HL-60 (cell line): ENCODE data around the gene TNK2.

Experiments
- DNase-seq, 2 experiments: peaks; one replicate each; pipeline ENCODE4 v3.0.0-alpha.2; 2010 to 2020; ENCODE audit warnings: low read depth in 1 of 2, low spot score in 1 of 2
- H3K27ac ChIP-seq: fragments of 250-450 bp; sonication (Bioruptor Pico); replicated peaks from 2 replicates; pipeline ENCODE4 v1.5.1; 2020; ENCODE audit warnings: mild to moderate bottlenecking, moderate library complexity
- H3K27me3 ChIP-seq: fragments of 250-450 bp; sonication (Bioruptor Pico); 2 replicates; pipeline ENCODE4 v1.5.1; 2021; ENCODE audit warnings: mild to moderate bottlenecking, moderate library complexity; ENCODE audit not compliant: insufficient read depth, poor library complexity, severe bottlenecking
- H3K4me3 ChIP-seq: replicated peaks from 2 replicates; pipeline ENCODE4 v1.5.1; 2011; ENCODE audit warnings: mild to moderate bottlenecking, control low read depth, low read length; ENCODE audit not compliant: insufficient read depth
- CTCF ChIP-seq: IDR thresholded peaks from one replicate; pipeline ENCODE4 v1.5.1; 2011; ENCODE audit warnings: low read length, control low read depth, inconsistent platforms; ENCODE audit not compliant: insufficient read depth
- GABPA ChIP-seq: IDR thresholded peaks from 2 replicates; pipeline ENCODE4 v1.6.1; 2012; ENCODE audit warnings: low read depth
- POLR2AphosphoS5 ChIP-seq: IDR thresholded peaks from 2 replicates; pipeline ENCODE4 v1.6.1; 2012; ENCODE audit warnings: low read depth
- REST ChIP-seq: IDR thresholded peaks from 2 replicates; pipeline ENCODE4 v1.6.1; 2012; ENCODE audit warnings: low read depth; ENCODE audit not compliant: insufficient replicate concordance
- SPI1 ChIP-seq: IDR thresholded peaks from 2 replicates; pipeline ENCODE4 v1.6.1; 2012; ENCODE audit warnings: low read depth, mild to moderate bottlenecking, borderline replicate concordance

TNK2 gene

GRCh38 chr3:195868866-195869412 is 39.4 kb downstream of the TNK2 start:
- DNase-seq, result no peak
- Histone ChIP-seq H3K4me3 (no peak overlapping the region), H3K27ac (no peak overlapping the region), H3K27me3 (no peaks in the 10 kb centered on the region)
- TF ChIP-seq POLR2AphosphoS5 (no peak), SPI1 (no peak), GABPA (no peak), REST (no peak), CTCF (no peak)

- Histone ChIP-seq H3K27ac (no peak overlapping the region), H3K4me3 (no peak overlapping the region), H3K27me3 (no peaks in the 10 kb centered on the region)
- TF ChIP-seq CTCF (no peak), POLR2AphosphoS5 (no peak), REST (no peak), SPI1 (no peak), GABPA (no peak)
- DNase-seq, result no peak
Measured at GRCh38 chr3:195868336-195868865, 40.0 kb downstream of the TNK2 start.

- Histone ChIP-seq H3K27me3 (no peaks in the 10 kb centered on the region), H3K4me3 (no peak overlapping the region), H3K27ac (no peak overlapping the region)
- no peak for TF ChIP-seq REST
- no peak for TF ChIP-seq GABPA
- TF ChIP-seq SPI1, result no peak
- no peak for TF ChIP-seq CTCF
- no peak for TF ChIP-seq POLR2AphosphoS5
- DNase-seq, result no peak
Measured at GRCh38 chr3:195867631-195868335, 40.6 kb downstream of the TNK2 start.
